ENCODE data around the gene CXCR1. TPM values are rescaled to one million over a fixed set of nuclear protein-coding genes. Genes with fewer than 3 reads are reported as not detected.

Gene CXCR1
- total RNA-seq, 4 donors from 2014 or later: not detected

- no peaks in the 10 kb centered on the region for H3K36me3 ChIP-seq
- TF ChIP-seq POLR2A (IDR thresholded peaks at IDR 0.05) (no peak), CTCF (IDR thresholded peaks at IDR 0.05) (no peak)
- H3K27me3 ChIP-seq: no peaks in the 10 kb centered on the region
These were observed 28.7 kb downstream of the CXCR1 start for GRCh38 chr2:218138047-218138446.

GRCh38 chr2:218137514-218137913 lies 29.2 kb downstream of the CXCR1 start:
- no peaks in the 10 kb centered on the region for H3K27me3 ChIP-seq
- H3K36me3 ChIP-seq: no peaks in the 10 kb centered on the region
- no peak for DNase-seq
- H3K27ac ChIP-seq: no peak overlapping the region
- no peak for TF ChIP-seq POLR2A (IDR thresholded peaks at IDR 0.05)
- no peak for TF ChIP-seq CTCF (IDR thresholded peaks at IDR 0.05)
- no peaks in the 10 kb centered on the region for H3K4me1 ChIP-seq
- no peaks in the 10 kb centered on the region for H3K9me3 ChIP-seq
- no peak overlapping the region for H3K4me3 ChIP-seq

More at GRCh38 chr2:218138047-218138446, 28.7 kb downstream of the CXCR1 start:
- Histone ChIP-seq H3K4me3 (no peak overlapping the region), H3K9me3 (no peaks in the 10 kb centered on the region), H3K27ac (no peak overlapping the region), H3K4me1 (no peaks in the 10 kb centered on the region)
- DNase-seq: no peak

- Histone ChIP-seq H3K4me3 (no peak overlapping the region), H3K27me3 (no peaks in the 10 kb centered on the region), H3K9me3 (no peaks in the 10 kb centered on the region), H3K4me1 (no peaks in the 10 kb centered on the region), H3K36me3 (no peaks in the 10 kb centered on the region), H3K27ac (no peak overlapping the region)
- TF ChIP-seq CTCF (IDR thresholded peaks at IDR 0.05) (no peak), POLR2A (IDR thresholded peaks at IDR 0.05) (no peak)
- DNase-seq: no peak
These were observed 35.9 kb downstream of the CXCR1 start for GRCh38 chr2:218130822-218131221.

GRCh38 chr2:218130377-218130776 lies 36.4 kb downstream of the CXCR1 start:
- H3K27me3 ChIP-seq: no peaks in the 10 kb centered on the region
- H3K36me3 ChIP-seq: no peaks in the 10 kb centered on the region
- no peak for TF ChIP-seq CTCF (IDR thresholded peaks at IDR 0.05)
- no peak for TF ChIP-seq POLR2A (IDR thresholded peaks at IDR 0.05)
- H3K4me3 ChIP-seq: no peak overlapping the region
- no peak for DNase-seq
- H3K4me1 ChIP-seq: no peaks in the 10 kb centered on the region
- H3K27ac ChIP-seq: no peak overlapping the region
- no peaks in the 10 kb centered on the region for H3K9me3 ChIP-seq

GRCh38 chr2:218129458-218130135 lies 37.2 kb downstream of the CXCR1 start:
- Histone ChIP-seq H3K36me3 (no peaks in the 10 kb centered on the region), H3K27ac (no peak overlapping the region), H3K9me3 (no peaks in the 10 kb centered on the region), H3K27me3 (no peaks in the 10 kb centered on the region), H3K4me1 (no peaks in the 10 kb centered on the region), H3K4me3 (no peak overlapping the region)
- no peak for TF ChIP-seq CTCF (IDR thresholded peaks at IDR 0.05)
- no peak for TF ChIP-seq POLR2A (IDR thresholded peaks at IDR 0.05)
- DNase-seq: no peak
